ENCODE measurements around the gene APOA5. TPM values are rescaled to one million over a fixed set of nuclear protein-coding genes. Genes with fewer than 3 reads are reported as not detected.

APOA5 gene
- total RNA-seq, 1 donor from 2014 or later: not detected

GRCh38 chr11:116788975-116789374 is 2.7 kb downstream of the APOA5 start:
- H3K9me3 Mint-ChIP-seq: no peaks in the 10 kb centered on the region
- H3K36me3 Mint-ChIP-seq (ENCODE audit: low read depth): peaks cover 33% of the 10 kb centered on the region
- H3K27ac Mint-ChIP-seq: no peak overlapping the region
- DNase-seq (ENCODE audit: low spot score): no peak
- intact Hi-C loops (cut with micrococcal nuclease): loop anchor here (1.0 to 5.0 kb wide), 4 partner anchors 16 to 443 kb away; partner anchors contain the start of genes PCSK7, RNF214 and SIK3
- H3K4me3 Mint-ChIP-seq (ENCODE audit: low read depth): peak overlapping the region; percentile 90
- H3K4me1 Mint-ChIP-seq (ENCODE audit: low read depth): peaks cover 39% of the 10 kb centered on the region
- no peaks in the 10 kb centered on the region for H3K27me3 Mint-ChIP-seq (ENCODE audit: low read depth)

- peak overlapping the region; percentile 90 for H3K4me3 Mint-ChIP-seq (ENCODE audit: low read depth)
- H3K36me3 Mint-ChIP-seq (ENCODE audit: low read depth): peaks cover 35% of the 10 kb centered on the region
- peaks cover 40% of the 10 kb centered on the region for H3K4me1 Mint-ChIP-seq (ENCODE audit: low read depth)
- intact Hi-C loops (cut with micrococcal nuclease): loop anchor here (1.0 to 5.0 kb wide), 4 partner anchors 15 to 444 kb away; partner anchors contain the start of genes PCSK7, RNF214 and SIK3
- H3K9me3 Mint-ChIP-seq: no peaks in the 10 kb centered on the region
- DNase-seq (ENCODE audit: low spot score): no peak
- no peaks in the 10 kb centered on the region for H3K27me3 Mint-ChIP-seq (ENCODE audit: low read depth)
- peak overlapping the region; percentile 68 for H3K27ac Mint-ChIP-seq
Observed at GRCh38 chr11:116788534-116788933, 3.1 kb downstream of the APOA5 start.

- intact Hi-C loops (cut with micrococcal nuclease): loop anchor here (1.0 to 5.0 kb wide), 4 partner anchors 15 to 444 kb away; partner anchors contain the start of genes PCSK7, RNF214 and SIK3
- peaks cover 44% of the 10 kb centered on the region for H3K4me1 Mint-ChIP-seq (ENCODE audit: low read depth)
Observed at GRCh38 chr11:116787786-116788486, 3.7 kb downstream of the APOA5 start, which contains the start of gene ZPR1. TSS of gene ZPR1 (minus strand) at chr11:116788023. CDS start at chr11:116787990, 33 bp downstream.

GRCh38 chr11:116787436-116787785 is 4.3 kb downstream of the APOA5 start:
- intact Hi-C loops (cut with micrococcal nuclease): loop anchor here (5.0 kb wide), 2 partner anchors 65 to 445 kb away; partner anchors contain the start of genes PCSK7 and RNF214
- peaks cover 48% of the 10 kb centered on the region for H3K4me1 Mint-ChIP-seq (ENCODE audit: low read depth)
- peak overlapping the region; percentile 90 for H3K4me3 Mint-ChIP-seq (ENCODE audit: low read depth)
- no peaks in the 10 kb centered on the region for H3K9me3 Mint-ChIP-seq
- peak overlapping the region; percentile 81 for H3K27ac Mint-ChIP-seq
- no peak for DNase-seq (ENCODE audit: low spot score)
- peaks cover 47% of the 10 kb centered on the region for H3K36me3 Mint-ChIP-seq (ENCODE audit: low read depth)
- H3K27me3 Mint-ChIP-seq (ENCODE audit: low read depth): no peaks in the 10 kb centered on the region

More at GRCh38 chr11:116787786-116788486, 3.7 kb downstream of the APOA5 start, which contains the start of gene ZPR1:
- Mint-ChIP-seq H3K36me3 (ENCODE audit: low read depth) (peaks cover 41% of the 10 kb centered on the region), H3K4me3 (ENCODE audit: low read depth) (peak within 1 kb of the TSS; percentile 90), H3K27ac (peak within 1 kb of the TSS; percentile 81), H3K9me3 (no peaks in the 10 kb centered on the region), H3K27me3 (ENCODE audit: low read depth) (no peaks in the 10 kb centered on the region)
- DNase-seq (ENCODE audit: low spot score): peak; percentile 83

- intact Hi-C loops (cut with micrococcal nuclease): loop anchor here (5.0 kb wide), 2 partner anchors 65 to 445 kb away; partner anchors contain the start of genes PCSK7 and RNF214
- Mint-ChIP-seq H3K4me3 (ENCODE audit: low read depth) (peak overlapping the region; percentile 90), H3K9me3 (no peaks in the 10 kb centered on the region), H3K4me1 (ENCODE audit: low read depth) (peaks cover 51% of the 10 kb centered on the region), H3K27me3 (ENCODE audit: low read depth) (no peaks in the 10 kb centered on the region), H3K36me3 (ENCODE audit: low read depth) (peaks cover 51% of the 10 kb centered on the region), H3K27ac (peak overlapping the region; percentile 81)
- no peak for DNase-seq (ENCODE audit: low spot score)
Observed at GRCh38 chr11:116786966-116787365, 4.7 kb downstream of the APOA5 start.

GRCh38 chr11:116786326-116786725 is 5.4 kb downstream of the APOA5 start:
- Mint-ChIP-seq H3K36me3 (ENCODE audit: low read depth) (peaks cover 57% of the 10 kb centered on the region), H3K27ac (no peak overlapping the region), H3K4me3 (ENCODE audit: low read depth) (peak overlapping the region; percentile 90), H3K4me1 (ENCODE audit: low read depth) (peaks cover 53% of the 10 kb centered on the region), H3K27me3 (ENCODE audit: low read depth) (no peaks in the 10 kb centered on the region), H3K9me3 (no peaks in the 10 kb centered on the region)
- intact Hi-C loops (cut with micrococcal nuclease): loop anchor here (5.0 kb wide), 2 partner anchors 66 to 446 kb away; partner anchors contain the start of genes PCSK7 and RNF214
- no peak for DNase-seq (ENCODE audit: low spot score)

- DNase-seq (ENCODE audit: low spot score): no peak
- H3K27ac Mint-ChIP-seq: peak overlapping the region; percentile 19
- H3K27me3 Mint-ChIP-seq (ENCODE audit: low read depth): no peaks in the 10 kb centered on the region
- H3K4me1 Mint-ChIP-seq (ENCODE audit: low read depth): peaks cover 55% of the 10 kb centered on the region
- no peak overlapping the region for H3K4me3 Mint-ChIP-seq (ENCODE audit: low read depth)
- intact Hi-C loops (cut with micrococcal nuclease): no loop called here
- peaks cover 91% of the 10 kb centered on the region for H3K36me3 Mint-ChIP-seq (ENCODE audit: low read depth)
- H3K9me3 Mint-ChIP-seq: no peaks in the 10 kb centered on the region
Observed at GRCh38 chr11:116782728-116783127, 9.0 kb downstream of the APOA5 start.

- Mint-ChIP-seq H3K4me3 (ENCODE audit: low read depth) (no peak overlapping the region), H3K27me3 (ENCODE audit: low read depth) (no peaks in the 10 kb centered on the region), H3K27ac (no peak overlapping the region), H3K9me3 (no peaks in the 10 kb centered on the region), H3K36me3 (ENCODE audit: low read depth) (peaks cover 76% of the 10 kb centered on the region), H3K4me1 (ENCODE audit: low read depth) (peaks cover 56% of the 10 kb centered on the region)
- no peak for DNase-seq (ENCODE audit: low spot score)
- intact Hi-C loops (cut with micrococcal nuclease): no loop called here
Observed at GRCh38 chr11:116778556-116778955, 13.1 kb downstream of the APOA5 start.

- Mint-ChIP-seq H3K9me3 (no peaks in the 10 kb centered on the region), H3K4me3 (ENCODE audit: low read depth) (no peak overlapping the region), H3K36me3 (ENCODE audit: low read depth) (peaks cover 61% of the 10 kb centered on the region), H3K4me1 (ENCODE audit: low read depth) (peaks cover 46% of the 10 kb centered on the region), H3K27ac (peak overlapping the region; percentile 71), H3K27me3 (ENCODE audit: low read depth) (no peaks in the 10 kb centered on the region)
- intact Hi-C loops (cut with micrococcal nuclease): no loop called here
- DNase-seq (ENCODE audit: low spot score): no peak
Observed at GRCh38 chr11:116777056-116777455, 14.6 kb downstream of the APOA5 start.

GRCh38 chr11:116776522-116776984 is 15.1 kb downstream of the APOA5 start:
- intact Hi-C loops (cut with micrococcal nuclease): no loop called here
- H3K9me3 Mint-ChIP-seq: no peaks in the 10 kb centered on the region
- peaks cover 56% of the 10 kb centered on the region for H3K36me3 Mint-ChIP-seq (ENCODE audit: low read depth)
- no peak overlapping the region for H3K4me3 Mint-ChIP-seq (ENCODE audit: low read depth)
- H3K4me1 Mint-ChIP-seq (ENCODE audit: low read depth): peaks cover 50% of the 10 kb centered on the region
- DNase-seq (ENCODE audit: low spot score): no peak
- H3K27ac Mint-ChIP-seq: peak overlapping the region; percentile 71
- no peaks in the 10 kb centered on the region for H3K27me3 Mint-ChIP-seq (ENCODE audit: low read depth)

- H3K4me3 Mint-ChIP-seq (ENCODE audit: low read depth): no peak overlapping the region
- no peaks in the 10 kb centered on the region for H3K27me3 Mint-ChIP-seq (ENCODE audit: low read depth)
- H3K4me1 Mint-ChIP-seq (ENCODE audit: low read depth): peaks cover 50% of the 10 kb centered on the region
- no peak for DNase-seq (ENCODE audit: low spot score)
- H3K9me3 Mint-ChIP-seq: no peaks in the 10 kb centered on the region
- peak overlapping the region; percentile 71 for H3K27ac Mint-ChIP-seq
- intact Hi-C loops (cut with micrococcal nuclease): no loop called here
- peaks cover 51% of the 10 kb centered on the region for H3K36me3 Mint-ChIP-seq (ENCODE audit: low read depth)
Observed at GRCh38 chr11:116775975-116776374, 15.7 kb downstream of the APOA5 start.

GRCh38 chr11:116774661-116775060 is 17.0 kb downstream of the APOA5 start:
- Mint-ChIP-seq H3K27ac (peak overlapping the region; percentile 16), H3K4me1 (ENCODE audit: low read depth) (peaks cover 49% of the 10 kb centered on the region), H3K27me3 (ENCODE audit: low read depth) (no peaks in the 10 kb centered on the region), H3K4me3 (ENCODE audit: low read depth) (peak overlapping the region; percentile 47), H3K9me3 (no peaks in the 10 kb centered on the region), H3K36me3 (ENCODE audit: low read depth) (peaks cover 48% of the 10 kb centered on the region)
- DNase-seq (ENCODE audit: low spot score): no peak
- intact Hi-C loops (cut with micrococcal nuclease): loop anchor here (5.0 kb wide), 1 partner anchor 368 kb away; the partner anchor contains the start of gene PAFAH1B2
